Caco-2 (cell line): ENCODE data around the gene GRK4. TPM values are rescaled to one million over a fixed set of nuclear protein-coding genes. Genes with fewer than 3 reads are reported as not detected.
A peak's percentile ranks its signal among the peaks of the same experiment; 100 is the strongest.

Experiments used
- BruUV-seq: library from RNA; stranded (reverse); fragments of 400-500 nt; replicated peaks from 2 replicates; lab custom pipeline; 2021; lab: Mats Ljungman, UMichigan
- CTCF ChIA-PET: fragments of 300-600 bp; sonication (Branson Sonifier 250); formaldehyde crosslinking; loops from one replicate; lab custom pipeline; 2022; ENCODE audit warnings: antibody characterized with exemption; lab: Charles Lee
- POLR2A ChIA-PET: fragments of 300-600 bp; sonication (Branson Sonifier 250); formaldehyde crosslinking; loops from one replicate; lab custom pipeline; 2022; ENCODE audit warnings: antibody characterized with exemption; lab: Charles Lee
- DNase-seq, 2 experiments: peaks; one replicate each; pipeline versions ENCODE4 v3.0.0 to v3.0.0-alpha.2; 2020 to 2022
- H3K27me3 ChIP-seq: replicated peaks from 2 replicates; pipeline ENCODE4 v1.6.0; 2011; ENCODE audit warnings: low read length; ENCODE audit not compliant: control insufficient read depth, insufficient read depth
- H3K36me3 ChIP-seq: 2 replicates; pipeline ENCODE4 v1.5.1; 2011; ENCODE audit warnings: low read length; ENCODE audit not compliant: control insufficient read depth, insufficient read depth
- H3K4me1 ChIP-seq: fragments of 250-450 bp; sonication (Bioruptor Pico); 2 replicates; pipeline ENCODE4 v1.5.1; 2020; ENCODE audit warnings: mild to moderate bottlenecking
- H3K4me3 ChIP-seq: 2 replicates; pipeline ENCODE4 v1.5.1; 2011; ENCODE audit warnings: low read depth, mild to moderate bottlenecking, control low read depth, low read length
- H3K9me3 ChIP-seq: fragments of 250-450 bp; sonication (Bioruptor Pico); 2 replicates; pipeline ENCODE4 v1.5.1; 2020; ENCODE audit warnings: mild to moderate bottlenecking, moderate library complexity
- H3K27ac Mint-ChIP-seq: one replicate; pipeline ENCODE4 v1.8.0; 2022; ENCODE audit warnings: mixed read lengths; ENCODE audit not compliant: unreplicated experiment
- H3K27me3 Mint-ChIP-seq: one replicate; pipeline ENCODE4 v1.8.0; 2022; ENCODE audit warnings: mixed read lengths; ENCODE audit not compliant: insufficient read depth, unreplicated experiment
- H3K36me3 Mint-ChIP-seq: one replicate; pipeline ENCODE4 v1.8.0; 2022; ENCODE audit warnings: mild to moderate bottlenecking, mixed read lengths; ENCODE audit not compliant: insufficient read depth, unreplicated experiment
- H3K4me1 Mint-ChIP-seq: one replicate; pipeline ENCODE4 v1.8.0; 2022; ENCODE audit warnings: low read depth, mixed read lengths; ENCODE audit not compliant: unreplicated experiment
- H3K4me3 Mint-ChIP-seq: one replicate; pipeline ENCODE4 v1.8.0; 2022; ENCODE audit warnings: mild to moderate bottlenecking, moderate library complexity, mixed read lengths; ENCODE audit not compliant: unreplicated experiment
- H3K9me3 Mint-ChIP-seq: one replicate; pipeline ENCODE4 v1.8.0; 2022; ENCODE audit warnings: mixed read lengths; ENCODE audit not compliant: unreplicated experiment
- CTCF ChIP-seq, 2 experiments: fragments of 200-600 bp in 1 of 2; IDR thresholded peaks; 1 replicate in 1 of 2; 2 replicates in 1 of 2; pipeline versions ENCODE4 v1.5.1 to v1.8.0; 2011 to 2022; ENCODE audit warnings: antibody characterized with exemption in 1 of 2, control low read depth in 1 of 2, inconsistent platforms in 1 of 2, low read depth in 1 of 2, low read length in 1 of 2, mild to moderate bottlenecking in 1 of 2, moderate library complexity in 1 of 2; ENCODE audit not compliant: insufficient read depth in 1 of 2, severe bottlenecking in 1 of 2, unreplicated experiment in 1 of 2
- intact Hi-C: fragments of 100-400 bp; cut with micrococcal nuclease; formaldehyde crosslinking; loops from one replicate; pipeline ENCODE4 v1.10.0; 2022; ENCODE audit not compliant: unreplicated experiment
- total RNA-seq: library from RNA; stranded (reverse); gene quantifications from 2 replicates; pipeline ENCODE4 v1.2.3, GENCODE V29; 2022

The GRK4 gene
- total RNA-seq, 1 experiment from 2014 or later = 7.1 TPM

DNA sequence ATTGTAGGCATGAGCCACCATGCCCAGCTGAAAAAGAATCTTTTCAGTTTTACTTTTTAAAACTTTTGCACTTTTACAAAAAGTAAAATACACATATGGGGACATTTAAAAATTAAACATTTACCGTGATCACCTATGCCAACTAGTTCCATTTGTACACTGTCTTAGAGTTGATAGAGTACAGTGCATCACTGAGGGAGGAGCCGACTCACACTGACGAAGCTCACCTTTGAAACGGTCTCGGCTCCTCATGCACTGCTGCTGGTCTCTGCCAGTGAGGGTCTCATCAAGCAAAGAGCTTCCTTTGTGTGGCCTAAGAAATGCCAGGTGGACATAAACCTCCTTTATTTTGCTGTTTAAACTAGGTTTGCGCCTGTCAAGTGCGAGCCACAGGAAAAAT, 50.0 kb downstream of the GRK4 start:
- CTCF ChIA-PET = interaction anchor here (0.6 to 1.6 kb wide), 7 partner anchors 9 to 64 kb away, joined by 3 to 14 read pairs (median 4); partner anchors contain the start of genes GRK4 and NOP14

DNA sequence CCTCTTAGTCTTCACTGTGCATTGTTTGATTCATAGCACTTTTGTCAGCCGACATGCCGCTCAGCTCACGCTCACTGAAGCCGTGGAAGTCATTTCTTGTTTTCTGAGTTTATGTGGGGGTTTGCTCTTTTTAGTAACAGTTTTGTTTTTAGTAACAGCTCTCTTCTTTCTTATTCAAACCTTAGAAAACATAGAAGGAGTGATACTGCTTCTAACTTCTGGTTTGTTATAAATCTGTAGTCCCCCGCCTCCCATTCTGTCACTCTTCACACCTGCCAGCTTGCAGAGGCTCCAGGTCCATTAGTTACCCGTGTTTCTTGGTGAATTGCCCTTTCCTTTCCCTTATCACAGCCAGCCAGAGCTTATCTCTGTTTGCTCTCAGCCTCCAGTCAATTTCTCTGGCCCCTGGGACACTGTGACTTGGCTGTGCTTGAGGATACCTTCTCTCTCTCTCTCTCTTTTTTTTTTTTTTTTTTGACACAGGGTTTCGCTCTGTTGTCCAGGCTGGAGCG, 50.5 kb downstream of the GRK4 start:
- Mint-ChIP-seq H3K4me1 (peaks cover 9% of the 10 kb centered on the region), H3K4me3 (peak overlapping the region; percentile 38), H3K36me3 (no peaks in the 10 kb centered on the region), H3K9me3 (no peaks in the 10 kb centered on the region), H3K27me3 (no peaks in the 10 kb centered on the region), H3K27ac (no peak overlapping the region)
- Histone ChIP-seq H3K36me3 (no peaks in the 10 kb centered on the region), H3K4me1 (peaks cover 7% of the 10 kb centered on the region; the same call in 1 of the 2 replicates), H3K27me3 (no peaks in the 10 kb centered on the region), H3K4me3 (no peak overlapping the region), H3K9me3 (no peaks in the 10 kb centered on the region)
- peak; percentile 73 to 80 for DNase-seq
- ChIA-PET POLR2A (no interaction called here), CTCF (interaction anchor here (0.6 to 1.6 kb wide), 7 partner anchors 9 to 65 kb away, joined by 3 to 14 read pairs (median 4); partner anchors contain the start of genes GRK4 and NOP14)
- BruUV-seq = no TSS peak
- TF ChIP-seq CTCF (IDR thresholded peaks at IDR 0.05; ENCODE audit: insufficient read depth in 1 of 2, low read depth in 1 of 2, low read length in 1 of 2, severe bottlenecking in 1 of 2, unreplicated experiment in 1 of 2) = no peak
- intact Hi-C loops = no loop called here

More for the DNA sequence above, 50.0 kb downstream of the GRK4 start:
- Mint-ChIP-seq H3K27ac (no peak overlapping the region), H3K36me3 (no peaks in the 10 kb centered on the region), H3K9me3 (no peaks in the 10 kb centered on the region), H3K4me1 (peaks cover 9% of the 10 kb centered on the region), H3K27me3 (no peaks in the 10 kb centered on the region), H3K4me3 (no peak overlapping the region)
- BruUV-seq = no TSS peak
- DNase-seq = no peak
- TF ChIP-seq CTCF (IDR thresholded peaks at IDR 0.05; ENCODE audit: insufficient read depth in 1 of 2, low read depth in 1 of 2, low read length in 1 of 2, severe bottlenecking in 1 of 2, unreplicated experiment in 1 of 2) = no peak
- Histone ChIP-seq H3K36me3 (no peaks in the 10 kb centered on the region), H3K4me1 (peaks cover 7% of the 10 kb centered on the region; the same call in 1 of the 2 replicates), H3K27me3 (no peaks in the 10 kb centered on the region), H3K4me3 (no peak overlapping the region), H3K9me3 (no peaks in the 10 kb centered on the region)
- intact Hi-C loops = no loop called here
- POLR2A ChIA-PET = no interaction called here

GRCh38 chr4:3016961-3017360, 53.6 kb downstream of the GRK4 start:
- CTCF ChIA-PET = no interaction called here
- H3K36me3 Mint-ChIP-seq = no peaks in the 10 kb centered on the region
- POLR2A ChIA-PET = no interaction called here
- no peak for TF ChIP-seq CTCF (IDR thresholded peaks at IDR 0.05; ENCODE audit: insufficient read depth in 1 of 2, low read depth in 1 of 2, low read length in 1 of 2, severe bottlenecking in 1 of 2, unreplicated experiment in 1 of 2)
- intact Hi-C loops = no loop called here
- Histone ChIP-seq H3K4me1 (peaks cover 7% of the 10 kb centered on the region; the same call in 1 of the 2 replicates), H3K27me3 (no peaks in the 10 kb centered on the region), H3K36me3 (no peaks in the 10 kb centered on the region), H3K9me3 (no peaks in the 10 kb centered on the region), H3K4me3 (no peak overlapping the region)
- no peaks in the 10 kb centered on the region for H3K9me3 Mint-ChIP-seq
- H3K4me1 Mint-ChIP-seq = peaks cover 9% of the 10 kb centered on the region
- no peak for DNase-seq
- H3K27me3 Mint-ChIP-seq = peaks cover 3% of the 10 kb centered on the region
- no peak overlapping the region for H3K27ac Mint-ChIP-seq
- BruUV-seq = no TSS peak
- no peak overlapping the region for H3K4me3 Mint-ChIP-seq
